CD1c-positive myeloid dendritic cell (primary cell): ENCODE results near the gene NINJ2.

Source experiments
- DNase-seq: peaks from one replicate; pipeline ENCODE4 v3.0.0-alpha.2; 2016; ENCODE audit errors: extremely low spot score

NINJ2 gene

DNA sequence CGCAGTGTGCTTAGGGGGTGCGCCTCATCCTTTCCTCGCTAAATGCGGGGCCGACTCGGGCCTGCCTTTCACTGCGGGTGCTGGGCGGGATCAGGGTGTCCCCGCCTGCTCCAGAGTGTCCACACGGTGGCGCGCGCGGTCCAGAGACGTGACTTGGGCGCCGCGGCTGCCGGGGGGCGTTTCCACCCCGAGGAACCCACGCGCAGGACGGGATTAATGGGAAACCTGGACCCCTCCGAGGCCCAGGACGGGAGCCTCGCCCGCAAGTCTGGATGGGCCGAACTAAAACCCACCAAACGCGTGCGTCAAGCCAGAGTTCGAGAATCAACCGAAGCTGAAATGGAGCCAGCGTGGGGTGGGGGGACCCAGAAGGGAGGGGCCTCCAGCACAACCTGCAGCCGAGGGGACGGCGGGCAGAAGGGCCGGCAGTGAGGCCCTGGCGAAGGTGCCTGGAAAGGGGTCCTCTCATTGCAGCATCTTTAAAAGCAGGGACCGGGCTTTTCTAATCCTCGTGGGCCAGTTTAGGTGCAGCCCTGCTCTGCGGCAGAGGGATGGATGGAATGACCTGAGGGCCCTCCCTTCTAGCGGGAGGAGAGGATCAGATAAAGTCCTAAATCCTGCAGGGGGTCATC is 93.3 kb downstream of the NINJ2 start:
- DNase-seq, result peak; percentile 87

DNA sequence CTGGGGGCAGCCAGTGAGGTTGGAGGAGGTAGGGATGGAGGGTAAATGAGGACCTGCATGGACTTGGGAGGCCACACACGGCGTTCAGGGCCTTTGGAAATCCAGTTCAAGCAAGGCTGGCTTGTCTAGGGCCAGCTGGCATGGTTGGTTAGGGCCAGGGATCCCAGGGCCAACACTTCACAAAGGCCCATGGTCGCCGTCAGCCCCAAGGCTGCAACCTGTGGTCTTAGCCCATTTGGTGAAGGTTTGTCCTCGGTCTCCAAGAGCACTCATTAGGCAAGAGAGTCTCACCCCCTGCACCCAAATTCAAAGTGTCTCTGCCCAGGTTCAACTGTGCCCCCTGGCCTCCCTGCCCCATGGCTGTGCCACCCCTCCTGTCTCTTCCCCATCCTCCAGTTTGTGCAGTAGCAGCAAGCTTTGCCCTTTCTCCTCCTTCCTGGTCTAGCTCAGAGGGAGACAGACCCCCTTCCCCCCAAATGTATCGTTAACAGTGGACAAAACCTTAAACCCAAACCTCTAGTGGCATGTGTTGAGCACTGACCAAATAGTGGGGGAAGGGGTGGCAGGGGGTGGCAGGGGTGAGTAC is 94.1 kb downstream of the NINJ2 start:
- DNase-seq, result no peak

DNA sequence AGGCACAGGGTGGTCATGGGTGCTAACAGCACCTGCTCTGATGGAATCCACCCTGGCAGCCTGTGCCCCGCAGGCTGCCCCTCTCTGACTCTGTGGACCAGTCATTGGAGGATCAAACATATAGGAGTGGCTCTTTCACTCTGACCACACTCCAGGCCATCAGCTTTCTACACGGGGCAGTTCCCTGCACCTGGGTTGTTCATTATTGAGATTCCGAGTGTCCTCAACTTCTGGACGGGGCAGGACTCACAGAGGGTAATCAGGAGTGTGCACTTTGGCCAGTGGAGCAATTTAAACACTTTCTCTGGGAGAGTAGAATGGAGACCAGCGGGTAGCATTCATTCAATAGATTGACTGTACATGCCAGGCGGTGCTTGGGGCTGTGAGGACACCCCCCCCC is 94.8 kb downstream of the NINJ2 start:
- DNase-seq, result no peak

DNA sequence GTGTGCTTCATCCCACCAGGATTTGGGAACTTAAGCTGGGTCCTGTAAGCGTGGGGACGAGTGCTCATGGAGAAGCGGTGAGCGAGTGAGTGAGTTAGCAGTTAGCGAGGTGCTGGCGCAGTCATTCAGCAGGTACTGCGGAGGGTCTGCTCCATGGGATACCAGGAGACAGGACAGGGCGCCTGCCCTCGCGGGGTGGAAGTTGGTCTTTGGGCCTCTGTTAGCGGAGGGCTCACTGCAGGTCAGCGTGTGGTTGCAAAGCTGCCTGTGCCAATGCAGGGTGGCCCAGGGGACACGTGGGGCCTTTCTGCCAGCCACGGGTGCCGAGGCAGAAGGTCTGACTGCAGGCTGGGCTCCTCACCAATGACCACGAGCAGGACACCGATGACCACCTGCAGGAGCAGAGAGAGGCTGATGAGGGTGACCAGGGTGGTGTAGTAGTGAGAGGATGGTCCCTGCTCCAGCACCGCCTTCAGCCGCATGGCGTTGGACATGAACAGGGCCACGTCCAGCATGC is 97.6 kb downstream of the NINJ2 start:
- DNase-seq, result no peak

DNA sequence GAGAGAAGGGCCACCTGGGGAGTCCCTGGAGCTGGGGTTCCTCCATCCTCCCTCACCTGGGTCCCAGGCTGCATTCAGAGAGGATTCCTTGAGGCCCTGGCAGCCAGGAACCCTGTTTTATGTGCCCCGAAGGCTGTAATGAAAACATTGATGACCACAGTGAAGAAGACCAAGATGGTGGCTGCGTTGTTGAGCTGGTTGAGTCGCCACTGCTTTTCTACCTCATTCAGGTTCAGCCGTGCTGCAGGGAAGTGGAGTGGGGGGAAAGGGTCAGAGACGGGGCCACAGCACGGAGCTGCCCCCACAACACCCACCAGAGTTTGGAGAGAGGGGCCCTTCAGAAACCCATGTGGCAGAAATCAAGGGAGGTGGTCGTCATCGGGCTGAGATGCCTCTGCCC is 98.1 kb downstream of the NINJ2 start:
- no peak for DNase-seq

DNA sequence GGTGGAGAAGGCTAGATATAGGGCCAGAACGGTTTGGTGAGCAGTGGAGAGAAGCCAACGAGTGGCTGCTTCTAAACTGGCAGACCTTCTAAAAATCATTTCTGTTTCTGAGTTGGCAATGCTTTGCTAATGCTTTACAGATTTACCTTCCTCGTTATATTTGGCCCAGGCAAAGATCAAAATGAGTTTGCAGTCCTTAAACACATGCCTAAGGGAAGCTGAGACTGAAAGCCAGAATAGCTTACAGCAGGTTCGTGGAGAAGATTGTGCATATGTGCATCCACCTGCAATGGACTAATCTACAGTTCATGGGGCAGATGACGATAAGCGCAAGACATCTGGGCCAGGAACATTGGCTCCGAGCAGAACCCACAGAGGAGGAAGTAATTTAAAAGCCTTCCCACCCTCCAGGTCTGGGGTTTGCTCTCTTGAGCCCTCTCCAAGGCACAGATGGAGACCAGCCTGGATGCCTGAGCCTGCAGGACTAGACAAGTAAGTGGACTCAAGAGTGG is 99.4 kb downstream of the NINJ2 start:
- DNase-seq, result peak; percentile 21

DNA sequence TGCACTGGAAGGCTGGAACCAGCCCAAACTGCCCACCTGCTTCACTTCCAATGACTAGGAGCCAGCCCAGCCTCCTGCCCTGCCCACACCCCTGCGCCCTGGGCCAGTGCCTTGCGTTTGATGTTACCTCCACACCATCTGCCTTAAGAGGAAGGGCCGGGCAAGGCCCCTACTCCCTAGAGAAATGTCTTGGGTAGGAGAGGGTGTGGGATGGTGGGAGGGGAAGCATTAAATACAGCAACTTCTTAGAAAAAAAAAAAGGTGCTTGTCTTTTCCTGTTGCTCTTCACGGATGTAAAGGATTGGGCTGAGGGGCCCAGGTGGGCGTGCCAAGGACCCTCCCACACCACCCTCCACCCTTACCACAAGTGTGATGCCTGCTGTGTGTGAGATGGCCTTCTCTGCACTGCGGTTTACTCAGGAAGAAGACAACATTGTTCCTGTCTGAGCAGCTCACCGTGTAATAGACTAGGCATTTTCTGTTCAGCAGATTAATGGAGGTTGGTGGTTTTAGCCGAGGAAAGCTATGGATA is 99.9 kb downstream of the NINJ2 start:
- peak; percentile 43 for DNase-seq

DNA sequence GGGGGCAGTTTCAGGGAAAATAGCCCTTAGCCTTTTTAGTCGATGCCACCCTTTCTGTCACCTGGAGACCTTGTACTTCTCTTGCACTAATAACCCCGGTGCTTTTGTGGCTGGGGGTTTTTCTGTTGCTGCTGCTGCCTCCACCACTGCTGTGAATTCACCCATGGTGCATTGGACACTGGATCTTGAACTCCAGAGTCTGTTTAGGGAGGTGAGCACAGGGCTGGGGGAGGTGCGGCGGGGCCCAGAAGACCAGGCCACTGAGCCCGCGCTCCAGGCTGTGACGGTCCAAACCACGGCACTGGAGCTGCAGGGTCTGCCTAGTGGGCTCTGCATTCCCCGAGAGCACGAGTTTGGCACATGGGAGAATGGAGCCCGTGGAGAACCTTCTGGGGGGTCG is 100.6 kb downstream of the NINJ2 start:
- DNase-seq, result no peak

DNA sequence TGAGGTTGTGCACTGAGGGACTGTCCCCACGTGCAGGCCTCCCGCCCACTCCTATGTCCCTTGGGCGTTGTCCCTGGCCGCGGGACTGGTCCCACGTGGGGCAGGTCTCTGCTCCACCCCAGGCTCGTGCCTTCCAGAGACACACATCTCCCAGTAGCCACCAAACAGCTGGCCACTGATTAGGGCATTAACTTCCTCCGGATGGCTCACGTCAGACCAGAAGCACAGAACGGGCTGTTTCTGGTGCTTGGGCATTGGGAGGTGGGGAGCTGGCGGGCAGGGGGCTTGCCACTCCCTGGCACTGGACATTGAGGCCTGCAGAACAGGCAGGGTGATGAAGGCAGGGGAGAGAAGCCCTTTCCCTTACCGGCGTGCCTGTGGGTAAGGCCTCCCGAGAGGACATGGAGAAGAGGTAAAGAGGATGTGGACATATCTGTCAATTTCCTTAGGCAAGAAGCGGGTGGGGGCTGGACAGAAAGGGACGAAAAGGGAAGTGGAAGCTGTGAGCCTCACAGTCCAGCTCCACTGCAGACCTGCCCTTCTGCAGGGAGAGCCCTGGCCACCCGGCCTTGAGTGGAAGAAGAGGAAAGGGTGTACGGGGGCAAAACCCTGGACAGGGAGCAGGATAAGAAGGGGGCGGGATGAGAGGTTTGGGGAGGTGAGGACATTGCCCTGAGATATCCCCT is 101.2 kb downstream of the NINJ2 start:
- peak; percentile 92 for DNase-seq

DNA sequence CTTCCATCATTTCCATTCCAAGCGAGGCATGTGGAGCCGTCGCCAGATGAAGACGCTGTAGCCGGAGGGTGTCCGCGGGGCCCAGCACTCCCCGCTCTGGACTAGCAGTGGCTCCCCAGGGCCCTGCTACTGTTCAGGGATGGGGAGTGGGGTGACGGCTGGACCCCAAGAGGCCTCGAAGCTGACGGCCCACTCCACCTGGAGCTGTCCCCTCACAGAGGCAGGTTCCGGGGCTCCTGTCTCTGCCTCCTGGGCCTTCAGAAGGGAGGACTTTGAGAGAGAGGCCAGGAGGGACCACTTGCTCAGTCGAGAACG is 101.9 kb downstream of the NINJ2 start:
- no peak for DNase-seq

DNA sequence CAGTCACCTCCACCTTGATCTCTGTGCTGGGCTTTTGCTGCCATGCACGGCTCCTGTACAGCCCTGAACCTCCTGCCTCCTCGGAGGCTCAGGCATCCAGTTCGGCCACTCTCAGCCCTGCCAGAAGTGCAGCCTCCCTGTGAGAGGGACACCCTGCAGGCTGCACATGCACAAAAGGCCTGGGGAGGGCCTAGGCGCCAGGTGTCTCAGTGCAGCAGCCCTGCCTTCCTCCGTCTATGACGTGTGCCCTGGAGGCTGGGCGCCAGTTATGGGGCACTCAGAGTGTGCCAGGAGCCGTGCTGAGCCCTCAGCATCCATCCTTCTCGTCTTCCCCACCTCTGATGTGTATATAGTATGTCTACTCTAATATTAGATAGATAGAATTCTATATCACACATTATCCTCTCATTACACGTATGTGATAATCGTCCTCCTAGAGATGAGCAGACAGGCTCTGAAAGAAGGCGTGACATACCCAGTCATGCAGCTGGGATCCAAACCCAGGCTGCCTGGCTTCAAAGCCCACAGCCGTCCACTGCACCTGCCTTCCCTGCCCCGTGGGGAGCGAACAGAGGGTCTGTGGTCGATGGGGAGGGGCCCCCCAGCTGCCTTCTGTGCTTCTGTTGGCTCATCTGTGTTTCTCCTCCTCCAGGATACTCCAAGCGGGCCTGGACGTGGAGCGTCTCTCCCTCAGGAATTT is 102.4 kb downstream of the NINJ2 start:
- DNase-seq, result no peak

DNA sequence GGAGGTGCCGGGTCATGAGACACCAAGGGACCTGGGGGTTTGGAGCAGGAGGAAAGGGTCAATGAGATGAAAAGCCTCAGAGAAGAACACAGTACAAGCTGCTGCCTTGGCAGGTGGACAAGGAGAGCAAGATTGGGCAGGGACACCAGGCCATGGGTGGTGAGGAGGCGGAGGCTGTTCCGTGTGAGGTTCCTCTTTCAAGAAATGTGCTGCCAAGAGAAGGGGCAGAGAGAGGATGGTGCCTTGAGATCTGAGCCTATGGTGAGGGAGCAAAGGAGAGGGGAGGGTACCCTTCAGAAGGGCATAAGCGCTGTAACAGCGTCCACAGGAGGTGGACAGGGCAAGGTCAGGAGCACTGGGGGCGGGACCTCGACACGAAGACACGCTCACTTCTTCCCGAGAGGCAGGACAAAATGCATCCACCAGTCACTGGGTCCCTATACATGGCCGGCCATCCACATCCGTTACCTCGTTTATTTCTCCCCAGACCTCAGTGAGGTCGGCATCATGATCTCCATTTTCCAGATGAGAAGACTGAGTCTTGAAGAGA is 103.3 kb downstream of the NINJ2 start:
- DNase-seq, result peak; percentile 67

DNA sequence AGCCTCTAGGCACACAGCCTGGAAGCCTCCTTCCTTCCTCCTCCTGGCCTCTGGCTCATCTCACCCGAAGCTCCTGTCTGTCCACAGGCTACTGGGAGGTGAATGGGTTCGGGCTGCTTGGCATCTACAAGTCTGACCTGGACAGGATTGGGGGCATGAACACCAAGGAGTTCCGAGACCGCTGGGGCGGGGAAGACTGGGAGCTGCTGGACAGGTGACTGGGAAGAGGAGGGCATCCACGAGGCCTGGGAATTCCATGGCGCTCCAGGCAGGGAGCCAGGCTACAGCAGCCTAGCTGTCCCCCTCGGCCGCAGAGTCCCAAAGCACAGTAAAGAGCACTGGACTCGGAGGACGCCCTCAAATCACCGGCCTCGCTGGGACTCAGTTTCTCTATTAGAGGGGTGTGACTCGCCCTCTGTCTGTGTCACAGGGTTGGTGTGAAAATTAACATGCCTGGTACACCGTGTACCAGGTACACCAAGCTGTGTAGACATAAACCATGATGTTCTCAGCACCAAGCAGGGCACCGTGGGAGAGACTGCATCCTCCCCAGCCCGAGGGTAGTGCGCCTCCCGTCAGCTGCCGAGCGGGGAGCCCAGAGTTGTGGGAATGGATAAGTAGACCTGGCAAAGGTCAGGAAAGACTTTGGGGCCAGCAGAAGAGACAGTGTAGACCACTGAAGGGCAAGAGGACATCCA is 103.9 kb downstream of the NINJ2 start:
- no peak for DNase-seq

DNA sequence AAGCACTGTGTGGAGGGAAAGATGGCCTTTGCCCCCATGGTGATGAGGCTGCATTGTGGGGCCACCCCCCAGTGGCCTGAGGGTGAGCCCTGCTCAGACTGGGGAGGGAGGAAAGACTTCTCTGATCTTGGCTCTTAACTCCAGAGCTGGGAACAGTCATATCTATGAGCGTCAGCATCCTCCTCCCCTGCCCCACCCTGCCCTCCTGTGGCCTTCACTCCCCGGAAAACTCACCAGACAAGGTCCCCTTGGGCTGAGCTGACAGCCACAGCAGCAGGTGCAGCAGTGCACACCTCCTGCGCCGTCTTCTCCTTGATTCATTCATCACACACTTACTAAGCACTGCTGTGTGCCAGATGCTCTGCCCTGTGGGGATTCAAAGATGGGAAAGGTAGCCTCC is 104.7 kb downstream of the NINJ2 start:
- DNase-seq, result no peak

DNA sequence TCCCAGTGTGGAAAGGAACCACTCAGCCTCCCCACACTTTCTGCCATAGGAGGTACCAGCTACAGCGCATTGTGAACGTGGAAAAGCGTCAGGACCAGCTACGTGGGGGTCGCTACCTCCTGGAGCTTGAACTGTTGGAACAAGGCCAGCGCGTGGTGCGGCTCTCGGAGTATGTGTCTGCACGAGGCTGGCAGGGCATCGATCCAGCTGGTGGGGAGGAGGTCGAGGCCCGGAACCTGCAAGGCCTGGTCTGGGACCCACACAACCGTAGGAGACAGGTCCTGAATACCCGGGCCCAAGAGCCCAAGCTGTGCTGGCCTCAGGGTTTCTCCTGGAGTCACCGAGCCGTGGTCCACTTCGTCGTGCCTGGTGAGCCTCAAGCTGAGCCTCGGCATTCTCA is 106.7 kb downstream of the NINJ2 start:
- no peak for DNase-seq

DNA sequence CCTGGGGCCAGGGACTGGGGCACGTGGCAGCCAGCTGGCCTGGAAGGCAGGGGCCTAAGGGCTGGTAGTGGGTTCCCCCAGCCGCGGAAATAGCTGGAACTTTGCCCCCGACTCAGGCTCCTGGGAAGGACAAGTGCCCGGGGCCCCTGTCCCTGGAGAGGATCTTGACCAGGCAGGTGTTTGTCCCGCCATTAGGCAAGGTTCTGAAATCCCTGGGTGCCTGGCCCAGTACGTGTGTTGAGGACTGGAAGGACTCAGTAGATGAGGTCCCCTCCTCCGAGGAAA is 109.3 kb downstream of the NINJ2 start:
- DNase-seq, result no peak

DNA sequence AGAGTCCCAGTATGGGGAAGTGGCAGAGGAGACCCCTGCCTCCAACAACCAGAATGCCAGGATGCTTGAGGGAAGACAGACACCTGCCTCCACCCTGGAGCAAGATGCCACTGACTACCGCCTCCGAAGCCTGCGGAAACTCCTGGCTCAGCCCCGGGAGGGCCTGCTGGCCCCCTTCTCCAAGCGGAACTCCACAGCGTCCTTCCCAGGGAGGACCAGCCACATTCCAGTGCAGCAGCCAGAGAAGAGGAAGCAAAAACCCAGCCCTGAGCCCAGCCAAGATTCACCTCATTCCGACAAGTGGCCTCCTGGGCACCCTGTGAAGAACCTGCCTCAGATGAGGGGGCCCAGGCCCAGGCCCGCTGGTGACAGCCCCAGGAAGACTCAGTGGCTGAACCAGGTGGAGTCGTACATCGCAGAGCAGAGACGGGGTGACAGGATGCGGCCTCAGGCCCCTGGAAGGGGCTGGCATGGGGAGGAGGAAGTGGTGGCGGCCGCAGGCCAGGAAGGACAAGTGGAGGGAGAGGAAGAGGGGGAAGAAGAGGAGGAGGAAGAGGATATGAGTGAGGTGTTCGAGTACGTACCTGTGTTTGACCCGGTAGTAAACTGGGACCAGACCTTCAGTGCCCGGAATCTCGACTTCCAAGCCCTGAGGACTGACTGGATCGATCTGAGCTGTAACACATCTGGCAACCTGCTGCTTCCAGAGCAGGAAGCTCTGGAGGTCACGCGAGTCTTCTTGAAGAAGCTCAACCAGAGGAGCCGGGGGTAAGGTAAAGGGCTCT is 109.8 kb downstream of the NINJ2 start:
- DNase-seq, result no peak

DNA sequence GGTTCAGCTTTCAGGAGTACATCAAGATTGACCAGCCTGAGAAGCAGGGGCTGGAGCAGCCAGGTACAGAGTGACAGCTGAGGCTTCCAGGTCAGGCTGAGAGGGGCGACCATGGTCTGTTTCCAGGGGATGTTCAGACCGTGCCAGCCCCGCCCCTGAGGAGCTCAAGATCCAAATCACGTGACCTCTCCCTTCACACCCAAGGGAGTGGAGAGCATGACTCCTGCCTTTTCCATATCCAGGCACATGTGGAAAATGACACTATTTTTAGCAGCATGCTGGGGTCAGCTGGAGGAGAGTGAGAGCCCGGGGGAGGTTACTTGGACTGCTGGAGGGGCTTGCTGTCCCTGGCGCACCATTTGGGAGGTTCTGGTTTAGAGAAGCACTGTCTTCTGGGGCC is 110.8 kb downstream of the NINJ2 start:
- no peak for DNase-seq

DNA sequence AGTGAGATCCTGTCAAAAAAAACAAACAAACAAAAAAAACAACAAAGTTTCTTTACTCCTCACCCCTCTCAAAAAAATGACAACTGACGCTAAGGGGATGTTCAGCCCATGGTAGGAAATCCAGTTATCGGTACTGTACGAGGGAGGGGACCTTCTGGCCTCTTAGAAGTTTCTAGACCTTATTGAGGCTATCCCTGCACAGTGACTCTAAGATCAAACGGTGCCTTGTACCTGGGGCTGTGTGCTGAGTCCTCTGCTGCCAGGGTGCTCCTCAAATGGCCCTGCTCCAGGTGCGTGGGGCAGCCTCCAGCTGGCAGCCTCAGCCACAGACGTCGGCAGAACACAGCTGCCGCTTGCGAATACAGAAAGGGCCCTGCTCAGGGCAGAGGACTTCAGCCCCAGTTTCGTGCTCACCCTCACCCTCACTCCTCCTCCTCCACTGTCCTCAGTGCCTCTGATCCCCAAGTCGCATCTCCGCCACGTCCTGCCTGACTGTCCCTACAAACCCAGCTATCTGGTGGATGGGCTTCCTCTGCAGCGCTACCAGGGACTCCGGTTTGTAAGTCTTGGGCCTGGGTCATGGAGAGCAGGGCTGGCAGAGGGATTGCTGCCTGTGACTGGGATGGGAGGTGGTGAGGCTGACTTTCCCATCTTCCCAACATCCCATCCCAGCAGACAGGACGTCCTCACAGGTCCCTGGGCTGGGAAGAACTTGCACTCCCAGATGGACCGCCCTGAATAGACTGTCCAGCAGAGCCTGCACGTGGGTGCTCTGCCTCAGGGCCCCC is 112.6 kb downstream of the NINJ2 start:
- DNase-seq, result no peak

DNA sequence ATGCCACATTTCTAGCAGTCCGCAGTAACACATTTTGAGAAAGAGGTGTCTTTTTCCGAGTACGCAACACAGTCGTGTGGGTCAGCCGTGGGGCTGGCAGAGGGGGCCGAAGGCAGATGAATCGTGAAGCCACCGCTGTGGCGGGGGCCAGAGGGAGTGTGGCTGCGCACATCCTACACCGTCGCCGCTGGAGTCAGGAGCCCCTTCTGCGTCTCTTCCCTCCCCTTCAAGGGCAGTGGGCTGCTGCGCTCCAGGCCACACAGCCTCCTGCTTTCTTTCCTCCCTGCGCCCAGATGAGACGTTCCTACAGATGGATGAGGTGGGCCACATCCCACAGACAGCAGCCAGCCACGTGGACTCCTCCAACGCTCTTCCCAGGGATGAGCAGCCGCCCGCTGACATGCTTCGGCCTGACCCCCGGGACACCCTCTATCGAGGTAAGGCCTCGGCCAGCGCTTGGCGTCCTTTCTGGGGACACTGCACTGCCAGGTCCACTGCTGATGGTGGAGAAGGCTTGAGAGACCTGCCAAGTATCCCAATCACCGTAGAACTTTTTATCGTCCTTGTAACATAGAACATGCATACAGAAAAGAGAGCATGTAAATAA is 113.7 kb downstream of the NINJ2 start:
- no peak for DNase-seq
